Stimulated activated CD4-positive, alpha-beta T cell treated with anti-CD3 and anti-CD28 coated beads, Interleukin-2, amount 100 ng/mL, for 48 hours (primary cell): ENCODE measurements around the gene PPP1R15A.
"Not testable (repeated sequence)": the region's sequence is repeated elsewhere in the genome, so short reads cannot be mapped to it uniquely, and the experiment has no call there.

ENCODE experiments used
- DNase-seq, 2 donors: peaks; one replicate each; pipeline ENCODE4 v3.0.0-alpha.2; 2020

PPP1R15A gene

GRCh38 chr19:48872182-48872883, at the start of gene PPP1R15A:
Gene PPP1R15A, plus strand, starts transcription at chr19:48872421. Its CDS starts 813 bp downstream, at chr19:48873234.
- DNase-seq = peak; percentile 99

GRCh38 chr19:48822514-48822913, 49.7 kb upstream of the PPP1R15A start:
- DNase-seq = no peak

- no peak for DNase-seq
These were observed 45.6 kb upstream of the PPP1R15A start for GRCh38 chr19:48826606-48827020.

GRCh38 chr19:48830088-48830487, 42.1 kb upstream of the PPP1R15A start:
- no peak for DNase-seq

GRCh38 chr19:48830965-48831364, 41.3 kb upstream of the PPP1R15A start:
- DNase-seq = no peak

- no peak for DNase-seq
These were observed 39.2 kb upstream of the PPP1R15A start for GRCh38 chr19:48833049-48833448.

GRCh38 chr19:48833977-48834376, 38.2 kb upstream of the PPP1R15A start:
- DNase-seq = no peak

GRCh38 chr19:48835734-48836088, 36.5 kb upstream of the PPP1R15A start:
- peak; percentile 97 to 98 for DNase-seq

- no peak for DNase-seq
These were observed 35.9 kb upstream of the PPP1R15A start, which contains the start of gene HSD17B14 for GRCh38 chr19:48836089-48837017. Gene HSD17B14, minus strand, starts transcription at chr19:48836491. Its CDS starts 80 bp downstream, at chr19:48836411.

- DNase-seq = peak; percentile 65 to 70
These were observed 35.1 kb upstream of the PPP1R15A start for GRCh38 chr19:48837051-48837524.

- no peak for DNase-seq
These were observed 34.5 kb upstream of the PPP1R15A start for GRCh38 chr19:48837687-48838086.

GRCh38 chr19:48841047-48841446, 31.2 kb upstream of the PPP1R15A start:
- DNase-seq = no peak

GRCh38 chr19:48841571-48841970, 30.6 kb upstream of the PPP1R15A start:
- no peak for DNase-seq

- peak; percentile 46 to 52 for DNase-seq
These were observed 29.4 kb upstream of the PPP1R15A start for GRCh38 chr19:48842789-48843162.

GRCh38 chr19:48844472-48844871, 27.7 kb upstream of the PPP1R15A start:
- DNase-seq = no peak

GRCh38 chr19:48845384-48845783, 26.8 kb upstream of the PPP1R15A start:
- no peak for DNase-seq

- not testable (repeated sequence) for DNase-seq
These were observed 25.6 kb upstream of the PPP1R15A start for GRCh38 chr19:48846659-48847058.

- no peak for DNase-seq
These were observed 19.9 kb upstream of the PPP1R15A start for GRCh38 chr19:48852292-48852691.

- no peak for DNase-seq
These were observed 18.7 kb upstream of the PPP1R15A start for GRCh38 chr19:48853483-48853882.

- no peak for DNase-seq
These were observed 18.1 kb upstream of the PPP1R15A start for GRCh38 chr19:48854103-48854502.

GRCh38 chr19:48856921-48857320, 15.3 kb upstream of the PPP1R15A start:
- DNase-seq = no peak

- DNase-seq = peak; percentile 66 to 75
These were observed 13.1 kb upstream of the PPP1R15A start for GRCh38 chr19:48858984-48859710.
